Urinary bladder (tissue), 4 donors: ENCODE results near the gene ARMC2. TPM values are rescaled to one million over a fixed set of nuclear protein-coding genes. Genes with fewer than 3 reads are reported as not detected.
"Not testable (repeated sequence)": the region's sequence is repeated elsewhere in the genome, so short reads cannot be mapped to it uniquely, and the experiment has no call there.

Source experiments
- DNase-seq: peaks from one replicate; pipeline ENCODE4 v3.0.0-alpha.2; 2015; ENCODE audit errors: extremely low spot score
- H3K27ac ChIP-seq: one replicate; pipeline ENCODE4 v1.5.1; 2013; ENCODE audit warnings: low read depth, mild to moderate bottlenecking, moderate library complexity
- H3K36me3 ChIP-seq: one replicate; pipeline ENCODE4 v1.6.1; 2013; ENCODE audit warnings: mild to moderate bottlenecking, moderate library complexity; ENCODE audit not compliant: insufficient read depth
- H3K4me1 ChIP-seq: one replicate; pipeline ENCODE4 v1.6.1; 2013; ENCODE audit warnings: mild to moderate bottlenecking, moderate library complexity; ENCODE audit not compliant: insufficient read depth
- H3K4me3 ChIP-seq: one replicate; pipeline ENCODE4 v1.5.1; 2013; ENCODE audit warnings: low read depth, low read length
- WGBS: extraction: QIAGEN DNeasy Blood & Tissue Kit; methylation state at CpG from one replicate; pipeline ENCODE4 v1.1.7; 2013; 5-methylcytosine and 5-hydroxymethylcytosine counted together
- polyA plus RNA-seq: library from polyadenylated mRNA; stranded (reverse); fragments of 200-250 nt; gene quantifications from one replicate; pipeline ENCODE4 v1.2.3, GENCODE V29; 2013
- total RNA-seq: library from RNA; depleted of rRNA; stranded (reverse); fragments of >200 nt; gene quantifications from one replicate; pipeline ENCODE4 v1.2.3, GENCODE V29; 2014
- donor health status: healthy with polysubstance abuse.
- donor health status: healthy.

ARMC2 gene
- total and polyA plus RNA-seq, 2 donors: 2.4 to 7.2 TPM

DNA sequence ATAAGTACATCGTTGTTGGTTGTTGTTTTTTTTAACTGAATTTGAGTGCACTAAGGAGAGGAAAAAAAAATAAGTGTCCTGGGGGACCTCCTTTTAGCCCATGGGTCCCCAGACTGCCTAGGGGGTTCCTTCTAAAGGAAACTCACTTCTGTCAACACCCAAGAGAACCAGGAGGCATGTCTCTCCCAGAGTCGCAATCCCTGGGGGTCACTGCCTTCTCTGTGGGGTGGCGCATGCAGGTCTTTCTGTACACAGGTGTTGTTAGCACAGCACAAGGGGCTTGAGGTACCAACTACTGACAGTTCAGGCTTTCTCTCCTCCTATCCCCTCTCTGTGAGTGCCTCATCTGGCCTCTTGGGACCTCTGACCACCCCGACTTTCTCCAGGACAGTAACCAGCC, 7.3 kb upstream of the ARMC2 start:
- Histone ChIP-seq H3K4me3 (no peak overlapping the region), H3K27ac (no peak overlapping the region), H3K4me1 (no peaks in the 10 kb centered on the region), H3K36me3 (no peaks in the 10 kb centered on the region)
- WGBS: 81% methylated on average over 4 of the region's 4 CpGs
- DNase-seq: no peak

DNA sequence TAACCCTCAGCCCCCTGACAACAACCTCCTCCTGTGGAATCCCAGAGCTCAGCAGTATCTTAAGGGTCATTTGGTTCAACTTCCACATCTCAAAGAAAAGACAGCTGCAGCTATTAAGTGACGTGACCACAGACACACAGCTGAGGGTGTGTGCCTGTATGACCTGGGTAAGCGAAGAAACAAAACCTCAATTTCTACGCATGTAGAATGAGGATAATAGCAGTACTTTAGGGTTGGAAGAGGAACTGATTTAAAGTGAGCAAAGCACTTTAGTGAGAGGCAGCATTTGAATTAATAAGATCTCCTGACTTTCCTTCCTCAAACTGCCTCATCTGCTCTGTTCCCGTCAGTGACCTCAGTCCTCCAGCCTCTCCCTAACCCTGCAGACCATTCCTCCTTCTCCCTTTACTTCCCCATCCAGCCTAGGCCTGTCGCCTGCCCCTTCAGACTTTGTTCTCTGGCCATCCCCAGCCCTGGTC, 6.8 kb upstream of the ARMC2 start:
- Histone ChIP-seq H3K4me1 (no peaks in the 10 kb centered on the region), H3K36me3 (no peaks in the 10 kb centered on the region), H3K4me3 (no peak overlapping the region), H3K27ac (no peak overlapping the region)
- WGBS: 89% methylated on average over 5 of the region's 5 CpGs
- DNase-seq: no peak

DNA sequence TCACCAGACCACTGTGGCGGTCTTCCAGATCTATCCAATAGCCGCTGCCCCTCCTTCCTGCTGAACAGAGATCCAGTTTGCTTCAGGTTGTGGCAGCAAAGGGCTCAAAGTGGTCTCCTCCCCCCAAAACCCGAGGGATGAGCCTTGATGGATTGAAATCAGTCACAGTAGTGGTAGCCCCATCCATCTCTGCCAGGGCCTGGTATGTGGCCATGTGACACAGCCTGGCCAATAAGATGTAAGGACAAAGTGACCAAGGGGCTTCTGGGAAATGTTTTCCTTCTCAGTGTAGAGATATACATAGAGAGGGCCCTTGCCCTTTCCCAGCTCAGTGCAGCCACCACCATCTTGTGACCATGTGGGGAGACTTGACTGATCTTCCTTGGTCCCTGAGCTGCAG, 4.1 kb upstream of the ARMC2 start:
- Histone ChIP-seq H3K4me3 (no peak overlapping the region), H3K27ac (no peak overlapping the region), H3K36me3 (no peaks in the 10 kb centered on the region), H3K4me1 (no peaks in the 10 kb centered on the region)
- no peak for DNase-seq
- WGBS: 87% methylated on average over 3 of the region's 3 CpGs

- no peaks in the 10 kb centered on the region for H3K4me1 ChIP-seq
- no peak overlapping the region for H3K4me3 ChIP-seq
- H3K36me3 ChIP-seq: no peaks in the 10 kb centered on the region
- DNase-seq: no peak
- H3K27ac ChIP-seq: no peak overlapping the region
Measured at GRCh38 chr6:108845145-108845544, 3.1 kb upstream of the ARMC2 start.

DNA sequence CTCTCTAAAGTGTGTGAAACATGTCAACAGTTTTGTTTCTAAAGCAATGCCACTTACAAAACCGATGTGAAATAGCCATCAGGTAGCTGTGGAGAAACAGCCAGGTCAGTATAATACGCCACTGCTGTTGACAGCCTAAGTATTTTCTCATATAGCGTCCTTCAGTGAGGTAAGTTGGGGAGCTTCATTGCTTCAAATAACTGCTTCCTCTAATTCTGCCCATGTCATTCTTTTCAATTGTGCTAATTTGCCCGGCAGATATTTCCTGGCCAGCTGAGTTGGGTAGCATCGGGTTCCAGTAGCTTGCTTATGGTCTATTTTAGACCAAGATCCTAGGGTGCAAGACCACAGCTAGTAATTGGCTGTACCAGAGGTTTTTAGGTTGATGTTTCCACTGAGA, 2.1 kb upstream of the ARMC2 start:
- Histone ChIP-seq H3K27ac (no peak overlapping the region), H3K36me3 (no peaks in the 10 kb centered on the region), H3K4me1 (no peaks in the 10 kb centered on the region), H3K4me3 (no peak overlapping the region)
- 80% methylated on average over 5 of the region's 5 CpGs for WGBS
- no peak for DNase-seq

GRCh38 chr6:108846628-108847027, 1.6 kb upstream of the ARMC2 start:
- no peaks in the 10 kb centered on the region for H3K4me1 ChIP-seq
- DNase-seq: no peak
- WGBS: 74% methylated on average over 1 of the region's 1 CpG
- no peak overlapping the region for H3K4me3 ChIP-seq
- no peak overlapping the region for H3K27ac ChIP-seq
- H3K36me3 ChIP-seq: no peaks in the 10 kb centered on the region

DNA sequence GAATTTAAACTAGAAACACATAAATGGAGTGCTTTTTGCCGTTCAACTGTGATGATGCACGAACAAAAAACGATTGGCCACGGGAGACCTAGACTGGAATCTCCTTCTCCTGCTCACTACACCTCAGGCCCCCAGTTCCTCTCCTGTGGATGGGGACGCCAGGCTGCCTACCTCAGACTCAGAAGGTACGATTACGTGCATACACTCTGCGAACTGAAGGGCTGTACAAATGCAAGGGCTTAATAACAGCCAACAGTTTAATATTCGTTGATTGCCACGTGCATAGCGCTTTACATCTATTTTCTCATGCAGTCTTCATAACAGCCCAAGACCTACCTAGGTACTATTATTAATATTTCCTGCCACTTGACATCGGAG, 495 bp upstream of the ARMC2 start:
- Histone ChIP-seq H3K36me3 (no peaks in the 10 kb centered on the region), H3K4me3 (peak overlapping the region; percentile 69), H3K27ac (no peak overlapping the region), H3K4me1 (no peaks in the 10 kb centered on the region)
- no peak for DNase-seq
- 55% methylated on average over 12 of the region's 12 CpGs for WGBS

DNA sequence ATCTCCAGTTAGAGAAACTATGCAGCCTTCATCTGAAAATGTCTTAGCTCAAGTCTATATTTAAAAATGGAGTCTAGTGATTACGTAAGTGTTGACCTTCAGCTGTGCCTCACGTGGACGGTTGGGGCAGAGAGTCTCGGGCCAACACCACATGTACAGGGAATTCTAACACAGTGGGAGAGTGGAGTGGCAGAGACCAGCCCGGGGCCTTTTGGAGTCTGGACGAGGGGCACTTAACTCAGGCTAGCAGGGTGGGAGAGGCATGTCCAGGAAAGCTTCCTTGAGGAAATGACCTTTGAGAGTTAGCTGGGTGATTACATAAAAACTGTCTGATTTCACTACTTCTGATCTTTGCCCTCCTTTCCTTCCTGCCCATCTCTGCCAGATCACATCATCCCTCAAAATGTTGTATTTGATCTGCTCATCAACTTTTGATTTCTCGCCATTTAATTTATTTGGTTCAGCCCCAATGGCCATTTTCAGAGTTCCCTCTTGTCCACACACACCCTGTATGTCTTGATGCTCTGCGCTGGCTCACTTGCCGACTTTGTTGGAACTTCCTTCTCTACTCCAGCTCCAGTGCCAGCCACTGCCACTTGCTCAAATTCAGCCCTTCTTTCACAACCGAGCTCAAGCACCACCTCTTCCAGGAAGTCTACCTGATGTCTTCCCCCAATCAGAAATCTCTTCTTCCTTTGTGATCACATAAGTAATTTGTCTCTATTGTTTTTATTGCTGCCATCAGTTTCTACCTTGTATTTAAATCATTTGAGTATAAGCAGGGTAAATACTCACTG, 2.6 kb downstream of the ARMC2 start:
- H3K4me1 ChIP-seq: no peaks in the 10 kb centered on the region
- WGBS: 78% methylated on average over 10 of the region's 10 CpGs
- no peak overlapping the region for H3K27ac ChIP-seq

DNA sequence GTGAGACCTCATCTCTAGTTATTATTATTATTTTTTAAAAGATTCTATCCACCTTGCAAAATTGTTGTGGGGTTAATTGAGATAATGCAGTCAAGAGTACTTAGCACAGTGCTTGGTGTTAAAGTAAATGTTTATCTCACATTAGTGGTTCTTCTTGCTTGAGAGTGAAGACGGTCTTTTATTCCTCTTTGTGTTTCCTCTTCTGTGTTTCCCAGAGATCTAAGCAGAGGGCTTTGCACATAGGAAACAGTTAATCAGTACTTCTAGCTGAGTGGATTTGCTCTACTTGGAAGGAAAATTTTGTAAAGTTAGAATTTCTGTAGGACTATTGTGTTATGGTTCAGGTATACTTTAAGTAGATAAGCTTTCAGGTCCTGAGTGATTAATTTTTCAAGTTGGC, 3.5 kb downstream of the ARMC2 start:
- H3K27ac ChIP-seq: no peak overlapping the region
- DNase-seq: no peak
- no peak overlapping the region for H3K4me3 ChIP-seq
- no peaks in the 10 kb centered on the region for H3K36me3 ChIP-seq
- 85% methylated on average over 1 of the region's 1 CpG for WGBS
- no peaks in the 10 kb centered on the region for H3K4me1 ChIP-seq

More for the DNA sequence above, 2.6 kb downstream of the ARMC2 start:
- DNase-seq: no peak
- no peak overlapping the region for H3K4me3 ChIP-seq
- H3K36me3 ChIP-seq: no peaks in the 10 kb centered on the region

DNA sequence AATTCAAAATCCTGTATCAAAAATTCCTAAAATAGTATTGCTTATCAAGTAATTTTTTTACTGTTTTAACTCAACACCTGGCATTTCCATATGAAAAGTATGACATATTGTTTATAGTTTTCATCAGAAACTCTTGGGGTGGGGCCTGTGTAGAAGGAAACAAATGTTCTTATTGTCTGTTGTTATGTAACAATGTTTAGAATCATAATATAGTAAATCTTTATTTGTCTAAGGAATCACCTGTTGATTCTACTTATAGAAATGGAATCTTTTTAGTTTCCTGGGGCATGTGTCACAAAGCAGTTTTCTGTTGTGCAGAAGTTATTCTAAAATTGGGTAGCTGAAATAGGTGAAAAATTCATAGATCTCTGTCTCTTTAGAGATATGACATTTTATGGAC, 4.9 kb downstream of the ARMC2 start:
- no peaks in the 10 kb centered on the region for H3K36me3 ChIP-seq
- H3K4me3 ChIP-seq: no peak overlapping the region
- no peak for DNase-seq
- no peaks in the 10 kb centered on the region for H3K4me1 ChIP-seq
- no peak overlapping the region for H3K27ac ChIP-seq

DNA sequence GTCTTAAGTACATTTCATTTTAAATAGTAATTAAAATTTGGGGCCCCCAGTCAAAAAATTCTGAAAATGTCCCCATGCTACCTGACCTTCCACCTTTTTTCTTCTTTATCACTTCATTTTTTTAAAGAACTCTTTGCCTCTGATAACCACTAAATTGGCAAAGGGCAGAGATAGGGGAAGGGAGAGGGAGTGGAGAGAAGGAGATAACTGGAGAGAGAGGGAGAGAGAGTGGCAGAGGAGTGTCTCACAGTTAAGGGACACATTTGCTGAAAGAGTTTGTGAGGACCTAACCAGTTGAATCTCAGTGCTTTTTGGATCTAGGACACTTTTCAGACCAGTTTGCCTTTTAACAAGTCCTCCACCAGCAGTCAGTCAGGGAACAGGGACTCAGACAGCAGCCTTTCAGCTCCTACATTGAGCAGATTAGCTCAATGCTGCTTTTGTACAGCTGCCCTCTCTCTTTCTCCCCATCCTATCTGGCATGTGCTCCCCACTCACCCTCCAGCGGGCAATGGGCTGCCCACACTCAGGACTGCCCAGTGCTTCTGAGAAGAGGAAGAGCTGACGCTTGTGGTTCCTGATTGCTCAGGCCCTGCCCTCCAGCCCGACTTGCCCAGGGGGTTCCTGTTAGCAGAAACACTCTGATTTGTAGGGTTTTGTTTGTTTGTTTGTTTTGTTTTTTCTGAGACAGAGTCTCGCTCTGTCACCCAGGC, 14.4 kb downstream of the ARMC2 start:
- DNase-seq: no peak
- Histone ChIP-seq H3K36me3 (no peaks in the 10 kb centered on the region), H3K4me1 (no peaks in the 10 kb centered on the region), H3K4me3 (no peak overlapping the region), H3K27ac (no peak overlapping the region)
- WGBS: 86% methylated on average over 4 of the region's 4 CpGs

- H3K4me3 ChIP-seq, H3K27ac ChIP-seq, DNase-seq, H3K4me1 ChIP-seq, H3K36me3 ChIP-seq: not testable (repeated sequence)
- 88% methylated on average over 2 of the region's 2 CpGs for WGBS
Measured at GRCh38 chr6:108865751-108866286, 17.6 kb downstream of the ARMC2 start.

- H3K36me3 ChIP-seq: no peaks in the 10 kb centered on the region
- DNase-seq: no peak
- WGBS: 93% methylated on average over 3 of the region's 3 CpGs
- no peak overlapping the region for H3K4me3 ChIP-seq
- no peaks in the 10 kb centered on the region for H3K4me1 ChIP-seq
- no peak overlapping the region for H3K27ac ChIP-seq
Measured at GRCh38 chr6:108866798-108867197, 18.6 kb downstream of the ARMC2 start.

- 90% methylated on average over 8 of the region's 8 CpGs for WGBS
- H3K27ac ChIP-seq: no peak overlapping the region
- no peaks in the 10 kb centered on the region for H3K4me1 ChIP-seq
- H3K4me3 ChIP-seq: no peak overlapping the region
- no peak for DNase-seq
- no peaks in the 10 kb centered on the region for H3K36me3 ChIP-seq
Measured at GRCh38 chr6:108868647-108869046, 20.4 kb downstream of the ARMC2 start.
